ENCODE results near the gene MRPS21. TPM values are rescaled to one million over a fixed set of nuclear protein-coding genes. Genes with fewer than 3 reads are reported as not detected.

Gene MRPS21
- total and polyA plus RNA-seq, 9 of the 15 experiments (the other 6 are each of a cell fraction or from before 2014, with no cell fraction given), result 119 to 407 (median 149) TPM

- TF ChIP-seq FOXP1 (CRISPR knock-in tag; IDR thresholded peaks at IDR 0.05), result no peak
- TF ChIP-seq ZNF12 (CRISPR knock-in tag; IDR thresholded peaks at IDR 0.05), result no peak
- no peak for TF ChIP-seq CCNT2 (IDR thresholded peaks at IDR 0.05; ENCODE audit: borderline replicate concordance, extremely low read depth, insufficient read length, low read depth, low read length)
- TF ChIP-seq ZEB2 (IDR thresholded peaks at IDR 0.05), result no peak
- no peak for TF ChIP-seq ZC3H11A (IDR thresholded peaks at IDR 0.05; ENCODE audit: low read depth, low read length)
- no peak for TF ChIP-seq USF2 (CRISPR knock-in tag; IDR thresholded peaks at IDR 0.05)
- TF ChIP-seq KAT7 (CRISPR knock-in tag; IDR thresholded peaks at IDR 0.05; ENCODE audit: borderline replicate concordance), result no peak
- no peak for TF ChIP-seq MEF2A (IDR thresholded peaks at IDR 0.05; ENCODE audit: control insufficient read depth, low read depth, low read length)
- TF ChIP-seq PTRF (tag; IDR thresholded peaks at IDR 0.05), result no peak
- TF ChIP-seq ZNF780A (CRISPR knock-in tag; IDR thresholded peaks at IDR 0.05), result no peak
- TF ChIP-seq SRSF1 (IDR thresholded peaks at IDR 0.05; ENCODE audit: low read depth, low read length), result no peak
- no peak for TF ChIP-seq SREBF1 (IDR thresholded peaks at IDR 0.05; ENCODE audit: borderline replicate concordance, low read depth, low read length)
- no peak for TF ChIP-seq ZKSCAN8 (CRISPR knock-in tag; IDR thresholded peaks at IDR 0.05)
- peak; percentile 88 for TF ChIP-seq POLR2B (IDR thresholded peaks at IDR 0.05; ENCODE audit: low read depth, partially characterized antibody)
- TF ChIP-seq ZBTB17 (CRISPR knock-in tag; IDR thresholded peaks at IDR 0.05), result 0 out of 2 replicates have a peak, but pooled peaks have one; percentile 21
- no peak for TF ChIP-seq HDAC3 (IDR thresholded peaks at IDR 0.05; ENCODE audit: borderline replicate concordance, partially characterized antibody)
- no peak; the same call in 1 of the 2 replicates for TF ChIP-seq TAF7 (tag; IDR thresholded peaks at IDR 0.05)
- TF ChIP-seq JUND (IDR thresholded peaks at IDR 0.05; ENCODE audit: borderline replicate concordance, low read depth, low read length), result peak; percentile 69
- TF ChIP-seq JUND (tag; IDR thresholded peaks at IDR 0.05; ENCODE audit: borderline replicate concordance, low read depth, low read length), result no peak; the same call in 1 of the 3 replicates
- no peak for TF ChIP-seq TGIF2 (CRISPR knock-in tag; IDR thresholded peaks at IDR 0.05)
- TF ChIP-seq HCFC1 (IDR thresholded peaks at IDR 0.05; ENCODE audit: low read depth, low read length), result peak; percentile 83
- TF ChIP-seq ZNF175 (CRISPR knock-in tag; IDR thresholded peaks at IDR 0.05; ENCODE audit: low read depth), result no peak
- TF ChIP-seq ZKSCAN1 (IDR thresholded peaks at IDR 0.05; ENCODE audit: low read depth, low read length), result 0 out of 2 replicates have a peak, but pooled peaks have one; percentile 9
- TF ChIP-seq LCOR (CRISPR knock-in tag; IDR thresholded peaks at IDR 0.05), result peak; percentile 56
- TF ChIP-seq PHF8 (IDR thresholded peaks at IDR 0.05; ENCODE audit: borderline replicate concordance, low read length), result peak; percentile 96; the same call in 1 of the 2 replicates
- no peak for TF ChIP-seq HMG20A (CRISPR knock-in tag; conservative IDR thresholded peaks at IDR 0.05)
- TF ChIP-seq KAT8 (IDR thresholded peaks at IDR 0.05; ENCODE audit: low read depth), result no peak
- TF ChIP-seq IRF1 (CRISPR knock-in tag; IDR thresholded peaks at IDR 0.05; ENCODE audit: borderline replicate concordance), result no peak
- TF ChIP-seq RBBP5 (IDR thresholded peaks at IDR 0.05; ENCODE audit: borderline replicate concordance, insufficient read depth, low read length, poor library complexity, severe bottlenecking), result peak; percentile 71
These were observed at the start of gene MRPS21 (continued) for GRCh38 chr1:150293433-150294253.

All from K562 (cell line).